Natural killer cell (primary cell): Measurements from ENCODE around the gene LRRC15. TPM values are rescaled to one million over a fixed set of nuclear protein-coding genes. Genes with fewer than 3 reads are reported as not detected.

Source experiments
- ATAC-seq, 3 donors: fragments of 150-1000 bp in 2 of 3; fragments of 200-7000 bp in 1 of 3; cut with Tn5 transposase; 1 replicate in 1 of 3; 2 replicates in 2 of 3; pipeline ENCODE4 v1.10.0; 2021; ENCODE audit warnings: mild to moderate bottlenecking in 2 of 3, moderate library complexity in 2 of 3
- DNase-seq, 2 donors: peaks; one replicate each; pipeline versions ENCODE4 v3.0.0 to v3.0.0-alpha.2; 2013 to 2021; ENCODE audit warnings: mixed read lengths in 1 of 2
- H3K27ac ChIP-seq: one replicate; pipeline ENCODE4 v1.5.1; 2013; ENCODE audit warnings: mild to moderate bottlenecking, low read length
- H3K27me3 ChIP-seq: one replicate; pipeline ENCODE4 v1.6.1; 2013; ENCODE audit warnings: low read length; ENCODE audit not compliant: control insufficient read depth, insufficient read depth
- H3K36me3 ChIP-seq: one replicate; pipeline ENCODE4 v1.6.1; 2013; ENCODE audit warnings: low read length; ENCODE audit not compliant: control insufficient read depth, insufficient read depth
- H3K4me1 ChIP-seq: one replicate; pipeline ENCODE4 v1.6.1; 2013; ENCODE audit warnings: low read length; ENCODE audit not compliant: control insufficient read depth, insufficient read depth
- H3K4me3 ChIP-seq: one replicate; pipeline ENCODE4 v1.5.1; 2013; ENCODE audit warnings: low read length
- H3K9me3 ChIP-seq: one replicate; pipeline ENCODE4 v1.6.1; 2013; ENCODE audit warnings: low read length; ENCODE audit not compliant: control insufficient read depth, insufficient read depth
- H3K27ac Mint-ChIP-seq, 2 donors: one replicate each; pipeline ENCODE4 v1.8.0; 2022; ENCODE audit warnings: mild to moderate bottlenecking in 2 of 2, mixed read lengths in 2 of 2, moderate library complexity in 1 of 2
- H3K27me3 Mint-ChIP-seq, 2 donors: one replicate each; pipeline ENCODE4 v1.8.0; 2022; ENCODE audit warnings: low read depth in 2 of 2, mixed read lengths in 2 of 2
- H3K36me3 Mint-ChIP-seq: one replicate; pipeline ENCODE4 v1.8.0; 2022; ENCODE audit warnings: mixed read lengths
- H3K4me1 Mint-ChIP-seq, 2 donors: one replicate each; pipeline ENCODE4 v1.8.0; 2022; ENCODE audit warnings: mixed read lengths in 2 of 2
- H3K4me3 Mint-ChIP-seq: one replicate; pipeline ENCODE4 v1.8.0; 2022; ENCODE audit warnings: mild to moderate bottlenecking, moderate library complexity, mixed read lengths
- H3K9me3 Mint-ChIP-seq, 2 donors: one replicate each; pipeline ENCODE4 v1.8.0; 2022; ENCODE audit warnings: mixed read lengths in 2 of 2
- CTCF ChIP-seq: fragments of 200-600 bp; IDR thresholded peaks from one replicate; pipeline ENCODE4 v1.8.0; 2022; ENCODE audit warnings: antibody characterized with exemption
- WGBS: methylation state at CpG from one replicate; pipeline ENCODE4 v1.1.7; 2013; ENCODE audit warnings: missing lambda C conversion rate; ENCODE audit not compliant: insufficient coverage; 5-methylcytosine and 5-hydroxymethylcytosine counted together
- intact Hi-C: fragments of 100-400 bp; cut with micrococcal nuclease; formaldehyde crosslinking; loops from one replicate; pipeline ENCODE4 v1.14.2; 2022
- total RNA-seq, 4 donors: library from RNA; stranded (reverse); fragments of 120-200 nt in 1 of 4; gene quantifications; one replicate each; pipeline versions ENCODE4 v1.2.3 to v1.2.4, GENCODE V29; 2013 to 2022

The LRRC15 gene
- total RNA-seq, 3 donors from 2014 or later (not counting 1 experiment from before 2014, with no cell fraction given) = not detected

GRCh38 chr3:194330160-194330559, 39.4 kb downstream of the LRRC15 start:
- TF ChIP-seq CTCF = no peak

GRCh38 chr3:194329583-194329965, 40.0 kb downstream of the LRRC15 start:
- DNase-seq (no peak), ATAC-seq (no peak)
- Mint-ChIP-seq H3K4me1 (peaks cover 4 to 10% of the 10 kb centered on the region in 2 donors), H3K27ac (no peak overlapping the region), H3K27me3 (peaks cover 20 to 28% of the 10 kb centered on the region in 2 donors), H3K9me3 (no peaks in the 10 kb centered on the region), H3K36me3 (no peaks in the 10 kb centered on the region), H3K4me3 (no peak overlapping the region)
- peaks cover 10% of the 10 kb centered on the region for H3K27me3 ChIP-seq
- H3K27ac ChIP-seq = no peak overlapping the region
- peaks cover 9% of the 10 kb centered on the region for H3K4me1 ChIP-seq
- no peaks in the 10 kb centered on the region for H3K36me3 ChIP-seq
- H3K9me3 ChIP-seq = peaks cover 6% of the 10 kb centered on the region
- intact Hi-C loops = no loop called here
- TF ChIP-seq CTCF = no peak
- WGBS = 85% methylated on average over 7 of the region's 7 CpGs
- H3K4me3 ChIP-seq = no peak overlapping the region

More at GRCh38 chr3:194330160-194330559, 39.4 kb downstream of the LRRC15 start:
- Mint-ChIP-seq H3K27me3 (peaks cover 20 to 28% of the 10 kb centered on the region in 2 donors), H3K4me3 (no peak overlapping the region), H3K36me3 (no peaks in the 10 kb centered on the region), H3K27ac (no peak overlapping the region), H3K4me1 (peaks cover 4 to 10% of the 10 kb centered on the region in 2 donors), H3K9me3 (no peaks in the 10 kb centered on the region)
- H3K27ac ChIP-seq = no peak overlapping the region
- intact Hi-C loops = loop anchor here (10.0 kb wide), 1 partner anchor 245 kb away; no protein-coding TSS in a partner anchor
- DNase-seq (no peak), ATAC-seq (no peak)
- H3K4me3 ChIP-seq = no peak overlapping the region
- H3K27me3 ChIP-seq = peaks cover 10% of the 10 kb centered on the region
- H3K9me3 ChIP-seq = peaks cover 6% of the 10 kb centered on the region
- 87% methylated on average over 10 of the region's 10 CpGs for WGBS
- no peaks in the 10 kb centered on the region for H3K36me3 ChIP-seq
- peaks cover 9% of the 10 kb centered on the region for H3K4me1 ChIP-seq

- Mint-ChIP-seq H3K9me3 (no peaks in the 10 kb centered on the region), H3K27me3 (peaks cover 20 to 25% of the 10 kb centered on the region in 2 donors), H3K36me3 (no peaks in the 10 kb centered on the region), H3K4me3 (peak overlapping the region; percentile 18), H3K4me1 (peaks cover 4 to 10% of the 10 kb centered on the region in 2 donors), H3K27ac (peak overlapping the region in 1 of 2 donors; percentile 44)
- no peak for TF ChIP-seq CTCF
- DNase-seq (no peak), ATAC-seq (no peak)
- H3K4me1 ChIP-seq = peaks cover 14% of the 10 kb centered on the region
- intact Hi-C loops = no loop called here
- no peak overlapping the region for H3K4me3 ChIP-seq
- H3K9me3 ChIP-seq = peaks cover 6% of the 10 kb centered on the region
- WGBS = 94% methylated on average over 13 of the region's 14 CpGs
- peaks cover 10% of the 10 kb centered on the region for H3K27me3 ChIP-seq
- no peak overlapping the region for H3K27ac ChIP-seq
- no peaks in the 10 kb centered on the region for H3K36me3 ChIP-seq
Measured at GRCh38 chr3:194328942-194329582, 40.5 kb downstream of the LRRC15 start.
